ENCODE results near the gene IRF9.

DNA sequence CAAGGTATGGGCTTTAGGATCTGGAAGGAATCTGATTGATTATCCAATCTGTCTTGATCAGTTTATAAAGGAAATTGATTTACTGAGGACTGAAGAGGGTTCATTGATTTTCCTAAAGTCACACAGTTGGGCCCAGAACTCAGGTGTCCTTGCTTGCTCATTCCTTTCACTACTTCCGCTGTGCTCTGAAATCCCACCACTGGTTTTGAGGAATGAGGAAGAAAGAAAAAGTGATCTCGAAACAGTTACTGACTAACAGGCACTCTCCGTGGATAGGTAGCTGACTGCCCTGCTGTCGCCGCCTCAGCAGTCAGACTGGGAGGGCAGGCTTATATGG, 30.7 kb upstream of the IRF9 start, which contains the start of gene FITM1:
- TF ChIP-seq, protein P1, sequence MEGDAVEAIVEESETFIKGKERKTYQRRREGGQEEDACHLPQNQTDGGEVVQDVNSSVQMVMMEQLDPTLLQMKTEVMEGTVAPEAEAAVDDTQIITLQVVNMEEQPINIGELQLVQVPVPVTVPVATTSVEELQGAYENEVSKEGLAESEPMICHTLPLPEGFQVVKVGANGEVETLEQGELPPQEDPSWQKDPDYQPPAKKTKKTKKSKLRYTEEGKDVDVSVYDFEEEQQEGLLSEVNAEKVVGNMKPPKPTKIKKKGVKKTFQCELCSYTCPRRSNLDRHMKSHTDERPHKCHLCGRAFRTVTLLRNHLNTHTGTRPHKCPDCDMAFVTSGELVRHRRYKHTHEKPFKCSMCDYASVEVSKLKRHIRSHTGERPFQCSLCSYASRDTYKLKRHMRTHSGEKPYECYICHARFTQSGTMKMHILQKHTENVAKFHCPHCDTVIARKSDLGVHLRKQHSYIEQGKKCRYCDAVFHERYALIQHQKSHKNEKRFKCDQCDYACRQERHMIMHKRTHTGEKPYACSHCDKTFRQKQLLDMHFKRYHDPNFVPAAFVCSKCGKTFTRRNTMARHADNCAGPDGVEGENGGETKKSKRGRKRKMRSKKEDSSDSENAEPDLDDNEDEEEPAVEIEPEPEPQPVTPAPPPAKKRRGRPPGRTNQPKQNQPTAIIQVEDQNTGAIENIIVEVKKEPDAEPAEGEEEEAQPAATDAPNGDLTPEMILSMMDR (conservative IDR thresholded peaks at IDR 0.05; ENCODE audit: low read length): no peak
- TF ChIP-seq EZH2phosphoT487 (IDR thresholded peaks at IDR 0.05; ENCODE audit: borderline replicate concordance, low read depth, low read length): no peak

Data from OCI-LY7 (cell line).